Nephron progenitor cell (in vitro differentiated cells): ENCODE measurements around the gene SPTB.

Source experiments
- DNase-seq: peaks from one replicate; pipeline ENCODE4 v3.0.0; 2021
- H3K27ac Mint-ChIP-seq: 2 replicates; pipeline ENCODE4 v1.8.0; 2021; ENCODE audit warnings: mild to moderate bottlenecking, moderate library complexity, mixed read lengths
- H3K27me3 Mint-ChIP-seq: 2 replicates; pipeline ENCODE4 v1.8.0; 2021; ENCODE audit warnings: mild to moderate bottlenecking, low read depth, mixed read lengths; ENCODE audit not compliant: poor library complexity
- H3K36me3 Mint-ChIP-seq: 2 replicates; pipeline ENCODE4 v1.8.0; 2021; ENCODE audit warnings: low read depth, mixed read lengths
- H3K4me1 Mint-ChIP-seq: 2 replicates; pipeline ENCODE4 v1.8.0; 2021; ENCODE audit warnings: mixed read lengths
- H3K4me3 Mint-ChIP-seq: 2 replicates; pipeline ENCODE4 v1.8.0; 2021; ENCODE audit warnings: mild to moderate bottlenecking, moderate library complexity, mixed read lengths
- H3K9me3 Mint-ChIP-seq: 2 replicates; pipeline ENCODE4 v1.8.0; 2021; ENCODE audit warnings: mild to moderate bottlenecking, moderate library complexity, mixed read lengths
- TF ChIP-seq, protein P1 (sequence below): fragments of 200-600 bp; sonication (generic); IDR thresholded peaks from 2 replicates; pipeline ENCODE4 v1.5.0; 2021; ENCODE audit warnings: antibody characterized with exemption

SPTB gene

DNA sequence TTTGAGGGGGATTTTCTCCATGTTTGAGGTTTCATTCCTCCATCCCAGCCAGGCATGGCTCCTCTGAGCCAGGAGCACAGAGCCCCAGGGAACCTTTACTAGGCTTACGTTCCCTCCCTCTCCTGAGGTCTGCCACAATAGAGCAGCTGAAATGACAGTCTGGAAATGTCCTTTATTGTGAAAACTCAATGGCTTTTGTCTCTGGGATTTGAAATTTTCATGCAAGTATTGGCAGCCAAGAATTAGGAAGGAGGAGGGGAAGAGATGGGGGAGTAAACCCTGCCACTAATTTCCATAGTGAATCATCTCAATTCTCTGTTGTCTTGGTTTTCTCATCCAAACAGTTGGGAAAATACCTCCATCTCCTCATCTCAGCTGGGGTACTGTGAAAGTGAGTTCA, 178.0 kb downstream of the SPTB start:
- no peak for DNase-seq
- Mint-ChIP-seq H3K27me3 (peaks cover 14% of the 10 kb centered on the region), H3K36me3 (no peaks in the 10 kb centered on the region), H3K27ac (no peak overlapping the region), H3K4me3 (no peak overlapping the region), H3K9me3 (no peaks in the 10 kb centered on the region), H3K4me1 (peaks cover 77% of the 10 kb centered on the region)
- TF ChIP-seq, protein P1, sequence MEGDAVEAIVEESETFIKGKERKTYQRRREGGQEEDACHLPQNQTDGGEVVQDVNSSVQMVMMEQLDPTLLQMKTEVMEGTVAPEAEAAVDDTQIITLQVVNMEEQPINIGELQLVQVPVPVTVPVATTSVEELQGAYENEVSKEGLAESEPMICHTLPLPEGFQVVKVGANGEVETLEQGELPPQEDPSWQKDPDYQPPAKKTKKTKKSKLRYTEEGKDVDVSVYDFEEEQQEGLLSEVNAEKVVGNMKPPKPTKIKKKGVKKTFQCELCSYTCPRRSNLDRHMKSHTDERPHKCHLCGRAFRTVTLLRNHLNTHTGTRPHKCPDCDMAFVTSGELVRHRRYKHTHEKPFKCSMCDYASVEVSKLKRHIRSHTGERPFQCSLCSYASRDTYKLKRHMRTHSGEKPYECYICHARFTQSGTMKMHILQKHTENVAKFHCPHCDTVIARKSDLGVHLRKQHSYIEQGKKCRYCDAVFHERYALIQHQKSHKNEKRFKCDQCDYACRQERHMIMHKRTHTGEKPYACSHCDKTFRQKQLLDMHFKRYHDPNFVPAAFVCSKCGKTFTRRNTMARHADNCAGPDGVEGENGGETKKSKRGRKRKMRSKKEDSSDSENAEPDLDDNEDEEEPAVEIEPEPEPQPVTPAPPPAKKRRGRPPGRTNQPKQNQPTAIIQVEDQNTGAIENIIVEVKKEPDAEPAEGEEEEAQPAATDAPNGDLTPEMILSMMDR = no peak

DNA sequence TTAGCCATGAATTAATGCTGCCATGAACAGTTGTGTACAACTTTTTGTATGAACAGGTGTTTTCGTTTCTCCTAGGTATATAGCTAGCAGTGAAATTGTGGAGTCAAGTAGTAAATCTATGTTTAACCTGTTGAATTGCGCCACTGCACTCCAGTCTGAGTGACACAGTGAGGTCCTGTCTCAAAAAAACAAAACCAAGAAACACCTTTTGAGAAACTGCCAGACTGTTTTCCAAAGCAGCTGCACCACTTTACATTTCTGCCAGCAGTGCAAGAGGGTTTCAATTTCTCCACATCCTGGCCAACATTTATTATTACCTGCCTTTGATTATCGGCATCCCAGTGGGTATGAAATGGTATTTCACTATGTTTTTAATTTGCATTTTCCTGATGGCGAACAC, 178.8 kb downstream of the SPTB start:
- DNase-seq = no peak
- H3K4me1 Mint-ChIP-seq = peaks cover 77% of the 10 kb centered on the region
- no peaks in the 10 kb centered on the region for H3K36me3 Mint-ChIP-seq
- peaks cover 14% of the 10 kb centered on the region for H3K27me3 Mint-ChIP-seq
- no peak overlapping the region for H3K4me3 Mint-ChIP-seq
- H3K9me3 Mint-ChIP-seq = no peaks in the 10 kb centered on the region
- no peak overlapping the region for H3K27ac Mint-ChIP-seq
- TF ChIP-seq, protein P1 = no peak

DNA sequence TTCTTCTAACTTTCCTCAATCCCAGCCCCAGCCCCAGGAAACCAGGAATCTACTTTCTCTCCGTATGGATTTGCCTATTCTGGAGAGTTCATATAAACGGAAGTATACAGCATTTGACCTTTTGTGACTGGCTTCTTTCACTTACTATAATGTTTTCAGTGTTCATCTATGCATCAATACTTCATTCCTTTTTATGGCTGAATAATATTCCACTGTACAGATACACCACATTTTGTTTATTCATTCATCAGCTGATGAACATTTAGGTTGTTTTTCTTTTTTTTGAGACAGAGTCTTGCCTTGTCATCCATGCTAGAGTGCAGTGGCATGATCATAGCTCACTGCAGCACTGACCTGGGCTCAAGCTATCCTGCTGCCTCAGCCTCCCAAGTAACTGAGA, 179.4 kb downstream of the SPTB start:
- H3K36me3 Mint-ChIP-seq = no peaks in the 10 kb centered on the region
- DNase-seq = no peak
- peaks cover 75% of the 10 kb centered on the region for H3K4me1 Mint-ChIP-seq
- H3K4me3 Mint-ChIP-seq = no peak overlapping the region
- no peaks in the 10 kb centered on the region for H3K9me3 Mint-ChIP-seq
- TF ChIP-seq, protein P1 = no peak
- peaks cover 14% of the 10 kb centered on the region for H3K27me3 Mint-ChIP-seq
- no peak overlapping the region for H3K27ac Mint-ChIP-seq

DNA sequence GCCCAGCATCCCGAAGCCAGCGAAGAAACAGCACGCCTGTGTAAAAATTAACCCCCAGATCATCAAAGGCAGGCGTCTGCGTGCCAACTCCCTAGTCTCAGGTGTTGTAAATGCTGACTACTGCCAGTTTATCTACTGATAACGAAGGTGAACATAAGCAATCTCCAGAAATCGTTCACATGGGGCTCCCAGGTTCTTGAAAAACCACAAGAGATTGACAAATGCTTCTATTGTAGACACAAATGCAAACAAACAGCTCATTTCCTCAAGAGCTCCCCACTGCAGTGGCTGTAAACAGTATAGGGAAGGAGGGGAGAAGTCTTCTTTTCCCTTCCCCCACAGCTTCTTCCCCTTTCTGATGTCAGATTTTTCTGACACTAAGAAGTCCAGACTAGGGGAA, 180.8 kb downstream of the SPTB start:
- H3K4me1 Mint-ChIP-seq = peaks cover 77% of the 10 kb centered on the region
- DNase-seq = no peak
- H3K27me3 Mint-ChIP-seq = peaks cover 14% of the 10 kb centered on the region
- H3K9me3 Mint-ChIP-seq = no peaks in the 10 kb centered on the region
- no peak overlapping the region for H3K27ac Mint-ChIP-seq
- no peaks in the 10 kb centered on the region for H3K36me3 Mint-ChIP-seq
- H3K4me3 Mint-ChIP-seq = no peak overlapping the region
- TF ChIP-seq, protein P1 = no peak

DNA sequence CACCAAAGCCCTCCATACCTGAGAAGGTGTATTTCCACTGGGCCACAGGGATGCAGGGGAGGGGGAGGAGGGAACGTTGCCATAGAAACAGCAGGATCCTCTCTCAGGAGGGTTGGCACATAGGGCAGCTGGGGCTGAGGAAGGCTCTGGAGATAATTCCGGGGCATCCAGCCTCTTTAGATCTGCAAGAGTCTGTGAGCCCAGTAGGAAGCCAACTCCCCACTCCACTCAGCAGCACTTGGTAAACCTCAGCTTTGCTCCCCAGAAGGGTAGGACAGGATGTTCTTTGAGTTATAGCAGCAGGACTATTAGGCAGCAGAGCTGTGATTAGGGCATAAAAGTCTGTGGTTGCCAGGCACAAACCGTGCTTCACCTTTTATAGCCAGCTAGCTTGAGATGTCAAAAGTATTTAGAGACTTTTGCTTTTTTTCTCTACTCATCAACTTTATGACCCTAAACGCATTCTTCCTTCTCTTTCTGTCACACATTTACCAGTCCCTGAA, 183.3 kb downstream of the SPTB start:
- TF ChIP-seq, protein P1 = no peak
- peaks cover 9% of the 10 kb centered on the region for H3K27me3 Mint-ChIP-seq

More for the DNA sequence above, 183.3 kb downstream of the SPTB start:
- H3K4me1 Mint-ChIP-seq = peaks cover 55% of the 10 kb centered on the region
- DNase-seq = no peak
- H3K4me3 Mint-ChIP-seq = no peak overlapping the region
- H3K9me3 Mint-ChIP-seq = no peaks in the 10 kb centered on the region
- H3K36me3 Mint-ChIP-seq = no peaks in the 10 kb centered on the region
- H3K27ac Mint-ChIP-seq = peak overlapping the region; percentile 66
